ENCODE measurements around the gene KLHL12. TPM values are rescaled to one million over a fixed set of nuclear protein-coding genes. Genes with fewer than 3 reads are reported as not detected.

Gene KLHL12
- total RNA-seq, 4 donors from 2014 or later = 11.7 to 15.7 (median 15.0) TPM

DNA sequence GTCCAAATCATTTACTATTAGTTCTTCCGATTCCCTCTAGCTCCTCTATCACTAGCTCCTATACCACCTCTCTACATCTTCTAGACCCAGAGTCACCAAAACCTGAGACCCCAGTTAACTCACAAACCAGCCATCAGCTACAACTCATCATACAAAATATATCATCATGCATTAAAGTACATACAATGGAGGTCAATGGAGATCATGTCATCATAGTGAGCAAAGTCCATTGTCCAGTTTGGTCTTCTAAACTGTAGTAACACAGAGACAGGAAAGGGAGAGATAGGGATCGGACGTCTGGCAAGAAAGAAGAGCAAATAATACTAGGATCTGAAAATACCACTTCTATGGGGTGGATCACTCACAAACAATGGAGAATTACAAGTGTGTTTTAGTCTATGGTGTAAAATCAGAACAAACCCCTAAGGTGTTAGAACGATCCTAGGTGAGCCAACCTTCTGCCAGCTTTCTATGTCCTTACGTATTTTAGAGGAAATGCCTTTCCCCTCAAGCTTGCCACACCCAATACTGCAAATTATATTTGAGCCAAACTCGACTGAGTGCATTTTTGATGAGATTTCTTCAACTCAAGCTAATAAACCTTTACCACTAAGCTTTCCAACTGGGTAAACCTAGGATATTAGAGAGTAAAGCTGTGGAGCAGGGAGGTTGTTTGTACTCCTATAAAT lies 27.2 kb upstream of the KLHL12 start:
- DNase-seq (ENCODE audit: low spot score in 2 of 2) = no peak
- WGBS, 2 donors = 27 to 41% methylated on average over 6 of the region's 6 CpGs
- TF ChIP-seq POLR2A (IDR thresholded peaks at IDR 0.05) = no peak
- TF ChIP-seq, protein P1, sequence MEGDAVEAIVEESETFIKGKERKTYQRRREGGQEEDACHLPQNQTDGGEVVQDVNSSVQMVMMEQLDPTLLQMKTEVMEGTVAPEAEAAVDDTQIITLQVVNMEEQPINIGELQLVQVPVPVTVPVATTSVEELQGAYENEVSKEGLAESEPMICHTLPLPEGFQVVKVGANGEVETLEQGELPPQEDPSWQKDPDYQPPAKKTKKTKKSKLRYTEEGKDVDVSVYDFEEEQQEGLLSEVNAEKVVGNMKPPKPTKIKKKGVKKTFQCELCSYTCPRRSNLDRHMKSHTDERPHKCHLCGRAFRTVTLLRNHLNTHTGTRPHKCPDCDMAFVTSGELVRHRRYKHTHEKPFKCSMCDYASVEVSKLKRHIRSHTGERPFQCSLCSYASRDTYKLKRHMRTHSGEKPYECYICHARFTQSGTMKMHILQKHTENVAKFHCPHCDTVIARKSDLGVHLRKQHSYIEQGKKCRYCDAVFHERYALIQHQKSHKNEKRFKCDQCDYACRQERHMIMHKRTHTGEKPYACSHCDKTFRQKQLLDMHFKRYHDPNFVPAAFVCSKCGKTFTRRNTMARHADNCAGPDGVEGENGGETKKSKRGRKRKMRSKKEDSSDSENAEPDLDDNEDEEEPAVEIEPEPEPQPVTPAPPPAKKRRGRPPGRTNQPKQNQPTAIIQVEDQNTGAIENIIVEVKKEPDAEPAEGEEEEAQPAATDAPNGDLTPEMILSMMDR (IDR thresholded peaks at IDR 0.05) = no peak
- intact Hi-C loops (cut with DNase I; ENCODE audit: low total_unique reads) = no loop called here
- H3K4me3 ChIP-seq (ENCODE audit: low read depth, poor library complexity, severe bottlenecking) = no peak overlapping the region

DNA sequence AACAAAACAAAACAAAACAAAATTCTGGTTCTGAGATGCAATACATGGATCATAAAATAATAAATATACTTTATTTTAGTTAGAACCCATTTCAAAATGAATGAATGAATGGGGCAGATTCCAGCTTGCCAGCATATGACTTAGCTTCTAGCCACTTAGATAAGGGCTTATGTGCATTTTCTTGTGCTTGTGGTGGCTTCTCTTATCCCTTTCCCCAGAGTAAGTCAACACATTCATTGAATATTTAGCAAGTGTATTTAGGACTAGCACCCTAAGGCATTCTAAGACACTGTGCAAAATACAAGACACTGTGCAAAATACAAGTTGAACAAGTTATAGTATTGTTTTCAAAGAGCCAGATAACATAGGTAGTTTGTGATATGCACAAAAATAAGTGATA lies 26.4 kb upstream of the KLHL12 start:
- no peak overlapping the region for H3K4me3 ChIP-seq (ENCODE audit: low read depth, poor library complexity, severe bottlenecking)
- DNase-seq (ENCODE audit: low spot score in 2 of 2) = no peak
- intact Hi-C loops (cut with DNase I; ENCODE audit: low total_unique reads) = no loop called here
- TF ChIP-seq, protein P1 (IDR thresholded peaks at IDR 0.05) = no peak
- TF ChIP-seq POLR2A (IDR thresholded peaks at IDR 0.05) = no peak

DNA sequence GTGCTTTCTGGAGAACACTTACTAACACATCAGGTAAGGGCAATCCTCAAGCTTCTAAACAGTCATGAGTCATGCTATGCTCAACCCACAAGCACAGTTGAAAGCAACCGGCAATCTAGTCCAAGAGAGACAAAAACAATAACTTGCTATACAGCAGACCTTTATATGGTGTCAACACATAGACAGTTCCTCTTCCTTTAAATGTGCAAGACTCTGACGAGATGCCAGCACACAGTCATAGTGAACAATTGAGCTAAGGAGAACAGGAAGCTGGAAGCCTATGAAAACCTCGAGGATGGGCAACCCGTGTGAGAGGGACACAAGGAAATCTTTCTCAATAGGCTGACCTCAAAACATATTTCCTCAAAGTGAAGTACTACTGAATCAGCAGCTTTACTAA lies 25.8 kb upstream of the KLHL12 start:
- H3K4me3 ChIP-seq (ENCODE audit: low read depth, poor library complexity, severe bottlenecking) = no peak overlapping the region
- TF ChIP-seq, protein P1 (IDR thresholded peaks at IDR 0.05) = no peak
- TF ChIP-seq POLR2A (IDR thresholded peaks at IDR 0.05) = no peak
- DNase-seq (ENCODE audit: low spot score in 2 of 2) = peak in 1 of 2 donors; percentile 77
- WGBS, 2 donors = 15 to 29% methylated on average over 4 of the region's 4 CpGs
- intact Hi-C loops (cut with DNase I; ENCODE audit: low total_unique reads) = no loop called here

DNA sequence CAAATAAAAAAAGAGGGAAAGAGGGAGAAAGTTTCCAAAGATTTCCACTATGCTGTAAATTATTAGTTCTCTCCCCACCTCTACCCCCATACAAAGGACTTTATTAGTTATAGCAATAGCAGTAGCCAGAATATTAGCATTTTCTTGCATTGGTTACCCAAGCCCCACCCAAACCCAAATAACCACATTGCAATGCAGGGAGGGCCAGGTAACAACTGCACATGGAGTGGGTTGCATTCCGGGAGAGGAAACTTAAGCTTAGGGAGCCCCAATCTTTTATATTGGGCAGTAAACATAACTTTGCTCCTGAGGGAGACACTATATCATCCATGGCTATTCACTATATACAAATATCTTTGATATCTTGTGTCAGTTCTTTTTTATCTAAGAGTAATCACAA lies 25.1 kb upstream of the KLHL12 start:
- no peak for DNase-seq (ENCODE audit: low spot score in 2 of 2)
- no peak for TF ChIP-seq POLR2A (IDR thresholded peaks at IDR 0.05)
- TF ChIP-seq, protein P1 (IDR thresholded peaks at IDR 0.05) = no peak
- intact Hi-C loops (cut with DNase I; ENCODE audit: low total_unique reads) = no loop called here
- 55 to 71% methylated on average over 1 of the region's 1 CpG for WGBS, 2 donors
- H3K4me3 ChIP-seq (ENCODE audit: low read depth, poor library complexity, severe bottlenecking) = no peak overlapping the region

DNA sequence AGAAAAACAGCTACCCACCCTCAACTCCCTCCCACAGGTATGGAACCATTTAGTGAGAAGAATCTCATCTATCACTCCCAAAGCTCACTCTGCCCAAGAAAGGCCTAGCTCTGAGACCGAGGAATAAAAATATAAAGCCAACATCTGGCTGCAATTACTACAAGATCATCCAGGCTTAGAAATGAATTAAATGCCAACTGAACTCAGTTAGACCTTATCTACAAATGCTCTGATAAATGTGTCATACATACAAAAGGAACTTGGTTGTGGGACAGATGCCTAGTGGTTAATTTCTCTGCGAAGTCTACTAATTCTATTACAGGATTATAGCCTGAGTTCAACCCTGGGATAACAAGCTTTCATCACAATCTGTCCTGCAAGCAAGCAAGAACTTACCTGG lies 24.4 kb upstream of the KLHL12 start:
- no peak for DNase-seq (ENCODE audit: low spot score in 2 of 2)
- no peak for TF ChIP-seq POLR2A (IDR thresholded peaks at IDR 0.05)
- TF ChIP-seq, protein P1 (IDR thresholded peaks at IDR 0.05) = no peak
- WGBS, 2 donors = 39 to 47% methylated on average over 2 of the region's 2 CpGs
- intact Hi-C loops (cut with DNase I; ENCODE audit: low total_unique reads) = no loop called here
- H3K4me3 ChIP-seq (ENCODE audit: low read depth, poor library complexity, severe bottlenecking) = no peak overlapping the region

DNA sequence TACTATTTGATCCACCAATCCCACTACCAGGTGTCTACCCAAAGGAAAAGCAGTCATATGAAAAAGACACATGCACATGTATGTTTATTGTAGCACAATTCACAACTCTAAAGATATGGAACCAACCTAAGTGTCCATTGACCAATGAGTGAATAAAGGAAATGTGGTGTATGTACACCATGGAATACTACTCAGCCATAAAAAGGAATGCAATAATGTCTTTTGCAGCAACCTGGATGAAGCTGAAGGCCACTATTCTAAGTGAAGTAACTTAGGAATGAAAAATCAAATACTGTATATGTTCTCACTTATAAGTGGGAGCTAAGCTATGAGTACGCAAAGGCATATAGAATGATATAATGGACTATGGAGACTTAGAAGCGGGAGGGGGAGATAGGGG lies 18.4 kb upstream of the KLHL12 start:
- WGBS, 2 donors = 94 to 99% methylated on average over 2 of the region's 2 CpGs
- DNase-seq (ENCODE audit: low spot score in 2 of 2) = no peak
- TF ChIP-seq POLR2A (IDR thresholded peaks at IDR 0.05) = no peak
- TF ChIP-seq, protein P1 (IDR thresholded peaks at IDR 0.05) = no peak
- intact Hi-C loops (cut with DNase I; ENCODE audit: low total_unique reads) = no loop called here
- H3K4me3 ChIP-seq (ENCODE audit: low read depth, poor library complexity, severe bottlenecking) = no peak overlapping the region

Measured in lower leg skin (tissue), 4 donors.